IMR-90 (cell line): Measurements from ENCODE around the gene NR1H4. TPM values are rescaled to one million over a fixed set of nuclear protein-coding genes. Genes with fewer than 3 reads are reported as not detected.

Source experiments
- ATAC-seq: fragments of 200-7000 bp; cut with Tn5 transposase; 2 replicates; pipeline ENCODE4 v1.9.1; 2020; ENCODE audit warnings: low read depth, mild to moderate bottlenecking, moderate library complexity
- BruUV-seq: library from RNA; stranded (reverse); fragments of 400-500 nt; replicated peaks from 2 replicates; lab custom pipeline; 2021; lab: Mats Ljungman, UMichigan
- CTCF ChIA-PET: fragments of 300-600 bp; formaldehyde crosslinking; extraction: SDS; loops from one replicate; lab custom pipeline; 2021; ENCODE audit warnings: antibody characterized with exemption; lab: Yijun Ruan, JAX
- POLR2A ChIA-PET: fragments of 300-600 bp; sonication (Branson Sonifier 250); formaldehyde crosslinking; loops from one replicate; lab custom pipeline; 2022; ENCODE audit warnings: antibody characterized with exemption; ENCODE audit not compliant: unreplicated experiment; lab: Charles Lee
- DNase-seq: peaks from one replicate; pipeline ENCODE4 v3.0.0; 2013
- H2AFZ ChIP-seq: replicated peaks from 2 replicates; pipeline ENCODE3; 2013; ENCODE audit warnings: low read length, mild to moderate bottlenecking; ENCODE audit not compliant: poor library complexity
- H2AK5ac ChIP-seq: 2 replicates; pipeline ENCODE4 v1.6.1; 2013; ENCODE audit warnings: low read depth, low read length, inconsistent platforms
- H2AK9ac ChIP-seq: replicated peaks from 2 replicates; pipeline ENCODE3; 2013; ENCODE audit warnings: mild to moderate bottlenecking, low read depth, low read length, moderate library complexity; ENCODE audit not compliant: poor library complexity
- H2BK120ac ChIP-seq: 2 replicates; pipeline ENCODE4 v1.6.1; 2013; ENCODE audit warnings: low read depth, low read length, inconsistent platforms
- H2BK15ac ChIP-seq: 3 replicates; pipeline ENCODE4 v1.6.1; 2013; ENCODE audit warnings: low read depth, low read length, inconsistent platforms
- H2BK20ac ChIP-seq: 2 replicates; pipeline ENCODE4 v1.6.1; 2013; ENCODE audit warnings: low read depth, mild to moderate bottlenecking, inconsistent platforms, low read length, moderate library complexity
- H2BK5ac ChIP-seq: 2 replicates; pipeline ENCODE4 v1.6.1; 2013; ENCODE audit warnings: mild to moderate bottlenecking, low read depth, low read length, inconsistent platforms; ENCODE audit not compliant: poor library complexity, severe bottlenecking
- H3K14ac ChIP-seq: replicated peaks from 2 replicates; pipeline ENCODE4 v1.6.1; 2013; ENCODE audit warnings: low read depth, low read length, inconsistent platforms
- H3K18ac ChIP-seq: 2 replicates; pipeline ENCODE4 v1.6.1; 2013; ENCODE audit warnings: low read depth, low read length, control low read depth
- H3K23ac ChIP-seq: 2 replicates; pipeline ENCODE4 v1.6.1; 2013; ENCODE audit warnings: low read depth, low read length, inconsistent platforms
- H3K27ac ChIP-seq: 2 replicates; pipeline ENCODE4 v1.5.1; 2013; ENCODE audit warnings: mild to moderate bottlenecking, control low read depth, low read length; ENCODE audit not compliant: insufficient read depth
- H3K27me3 ChIP-seq: 2 replicates; pipeline ENCODE4 v1.6.1; 2013; ENCODE audit warnings: low read length; ENCODE audit not compliant: control insufficient read depth, insufficient read depth
- H3K36me3 ChIP-seq: 2 replicates; pipeline ENCODE4 v1.6.1; 2013; ENCODE audit warnings: low read length, mixed read lengths; ENCODE audit not compliant: control insufficient read depth, insufficient read depth
- H3K4ac ChIP-seq: 2 replicates; pipeline ENCODE4 v1.6.1; 2013; ENCODE audit warnings: low read depth, low read length, inconsistent platforms
- H3K4me1 ChIP-seq: 2 replicates; pipeline ENCODE4 v1.6.1; 2013; ENCODE audit warnings: low read length, mixed read lengths; ENCODE audit not compliant: control insufficient read depth, insufficient read depth
- H3K4me2 ChIP-seq: 2 replicates; pipeline ENCODE4 v1.6.1; 2013; ENCODE audit warnings: low read depth, mild to moderate bottlenecking, control low read depth, low read length, moderate library complexity
- H3K4me3 ChIP-seq: 2 replicates; pipeline ENCODE4 v1.5.1; 2013; ENCODE audit warnings: low read depth, mild to moderate bottlenecking, control low read depth, low read length, moderate library complexity; ENCODE audit not compliant: insufficient read depth
- H3K56ac ChIP-seq: 2 replicates; pipeline ENCODE4 v1.6.1; 2013; ENCODE audit warnings: low read length, inconsistent platforms; ENCODE audit not compliant: insufficient read depth; ENCODE audit errors: extremely low read depth
- H3K79me1 ChIP-seq, 2 experiments: 2 replicates each; pipeline ENCODE4 v1.6.1; 2013; ENCODE audit warnings: low read length in 2 of 2, inconsistent platforms in 1 of 2, low read depth in 1 of 2
- H3K9ac ChIP-seq: 2 replicates; pipeline ENCODE4 v1.6.1; 2013; ENCODE audit warnings: low read depth, low read length, control low read depth
- H3K9me1 ChIP-seq: 2 replicates; pipeline ENCODE4 v1.6.1; 2013; ENCODE audit warnings: low read length, inconsistent platforms; ENCODE audit not compliant: insufficient read depth
- H3K9me3 ChIP-seq: 2 replicates; pipeline ENCODE4 v1.6.1; 2013; ENCODE audit warnings: low read length; ENCODE audit not compliant: control insufficient read depth, insufficient read depth
- H4K20me1 ChIP-seq: 2 replicates; pipeline ENCODE4 v1.6.1; 2013; ENCODE audit warnings: low read length, inconsistent platforms; ENCODE audit not compliant: insufficient read depth
- H4K5ac ChIP-seq: 2 replicates; pipeline ENCODE4 v1.6.1; 2013; ENCODE audit warnings: mild to moderate bottlenecking, low read depth, low read length, control low read depth
- H4K8ac ChIP-seq, 2 experiments: 2 replicates each; pipeline ENCODE4 v1.6.1; 2013; ENCODE audit warnings: low read depth in 2 of 2, low read length in 2 of 2, control low read depth in 1 of 2, inconsistent platforms in 1 of 2
- H4K91ac ChIP-seq: 2 replicates; pipeline ENCODE4 v1.6.1; 2013; ENCODE audit warnings: low read depth, low read length, inconsistent platforms; ENCODE audit not compliant: insufficient read depth
- CEBPB ChIP-seq: IDR thresholded peaks from 2 replicates; pipeline ENCODE4 v1.6.1; 2012; ENCODE audit warnings: low read depth, low read length, improper control_type of control experiment
- ELK1 ChIP-seq: fragments of 150-350 bp; IDR thresholded peaks from 2 replicates; pipeline ENCODE4 v1.6.1; 2016; ENCODE audit warnings: low read depth, mild to moderate bottlenecking, low read length, moderate library complexity, borderline replicate concordance
- POLR2A ChIP-seq: IDR thresholded peaks from 2 replicates; pipeline ENCODE4 v1.6.1; 2012; ENCODE audit warnings: mild to moderate bottlenecking, low read depth, low read length
- SMC3 ChIP-seq: fragments of 150-350 bp; IDR thresholded peaks from 2 replicates; pipeline ENCODE4 v1.6.1; 2016; ENCODE audit warnings: low read depth, mild to moderate bottlenecking, antibody characterized with exemption, low read length, moderate library complexity
- WGBS, 2 experiments: methylation state at CpG; one replicate each; pipeline versions ENCODE4 v1.1.5 to v1.1.7; 2013; ENCODE audit warnings: missing lambda C conversion rate in 2 of 2; ENCODE audit not compliant: insufficient read length in 1 of 2; ENCODE audit errors: extremely low coverage in 2 of 2; 5-methylcytosine and 5-hydroxymethylcytosine counted together
- dilution Hi-C: fragments of 300-500 bp; cut with HindIII; formaldehyde crosslinking; loops from one replicate; pipeline ENCODE4 v1.14.3; 2018; ENCODE audit warnings: low sequenced_read_pairs; ENCODE audit not compliant: unreplicated experiment
- in situ Hi-C: fragments of 300-500 bp; cut with MboI; formaldehyde crosslinking; loops from 3 replicates; pipeline ENCODE4 v1.14.3; 2019; ENCODE audit warnings: low sequenced_read_pairs, inconsistent platforms, mixed read lengths
- intact Hi-C: fragments of 100-400 bp; cut with micrococcal nuclease; formaldehyde crosslinking; loops from 2 replicates; pipeline ENCODE4 v1.10.0; 2022
- polyA plus RNA-seq, 3 experiments: library from polyadenylated mRNA; depleted of rRNA; stranded (reverse); fragments of >200 nt; gene quantifications; 2 replicates each; pipeline ENCODE4 v1.2.3, GENCODE V29; 2012; ENCODE audit warnings: low replicate concordance in 1 of 3
- total RNA-seq: library from RNA; depleted of rRNA; stranded (reverse); fragments of >200 nt; gene quantifications from 2 replicates; pipeline ENCODE4 v1.2.3, GENCODE V29; 2012
- TF ChIP-seq, protein P1 (sequence below): conservative IDR thresholded peaks from 2 replicates; pipeline ENCODE4 v1.5.1; 2012; ENCODE audit warnings: mild to moderate bottlenecking, low read depth, low read length, improper control_type of control experiment
- TF ChIP-seq, protein P2 (sequence below): fragments of 150-350 bp; IDR thresholded peaks from 2 replicates; pipeline ENCODE4 v1.6.1; 2017; ENCODE audit warnings: mild to moderate bottlenecking, antibody characterized with exemption, low read length, low read depth

The NR1H4 gene
- total and polyA plus RNA-seq, 2 of the 4 experiments (the other 2 are of a cell fraction): not detected

DNA sequence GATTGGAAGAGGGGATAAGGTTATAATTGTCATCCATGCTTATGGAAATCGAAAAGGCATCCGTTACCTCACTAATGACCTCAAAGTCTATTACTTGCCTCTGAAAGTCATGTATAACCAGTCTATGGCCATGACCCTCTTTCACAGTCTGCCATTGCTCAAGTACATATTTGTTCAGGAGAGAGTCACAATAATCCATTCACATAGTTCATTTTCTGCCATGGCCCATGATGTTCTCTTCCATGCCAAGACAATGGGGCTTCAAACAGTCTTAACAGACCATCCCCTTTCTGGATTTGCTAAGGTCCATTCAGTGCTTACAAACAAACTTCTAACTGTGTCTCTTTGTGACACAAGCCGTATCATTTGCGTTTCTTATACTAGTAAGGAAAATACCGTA lies 105.3 kb downstream of the NR1H4 start:
- Histone ChIP-seq H3K79me1 (peaks cover 40 to 41% of the 10 kb centered on the region in 2 experiments), H2BK15ac (no peak overlapping the region), H3K9me1 (no peaks in the 10 kb centered on the region), H3K14ac (no peak overlapping the region), H4K8ac (no peak overlapping the region), H3K23ac (no peak overlapping the region), H3K9me3 (peaks cover 5% of the 10 kb centered on the region), H3K27me3 (no peaks in the 10 kb centered on the region), H3K4me2 (no peak overlapping the region), H2AK5ac (no peak overlapping the region), H4K5ac (no peak overlapping the region), H3K4me3 (no peak overlapping the region), H3K4ac (no peak overlapping the region), H3K4me1 (peaks cover 2% of the 10 kb centered on the region; the same call in 1 of the 2 replicates), H4K20me1 (peaks cover 2% of the 10 kb centered on the region; the same call in 1 of the 2 replicates), H4K91ac (no peak overlapping the region), H3K56ac (no peak overlapping the region), H3K18ac (no peak overlapping the region), H3K27ac (no peak overlapping the region), H2BK5ac (no peak overlapping the region), H2AFZ (no peak overlapping the region), H2BK20ac (no peak overlapping the region), H3K36me3 (no peaks in the 10 kb centered on the region), H2AK9ac (no peak overlapping the region), H3K9ac (no peak overlapping the region), H2BK120ac (no peak overlapping the region)
- 93% methylated on average over 3 of the region's 5 CpGs; no CpG with 5 or more reads in 1 of the 2 experiments for WGBS, 2 experiments
- intact Hi-C loops (no loop called here), dilution Hi-C loops (no loop called here), in situ Hi-C loops (no loop called here)
- ATAC-seq (no peak), DNase-seq (no peak)
- TF ChIP-seq ELK1 (no peak), POLR2A (no peak), CEBPB (no peak), SMC3 (no peak)
- TF ChIP-seq, protein P1, sequence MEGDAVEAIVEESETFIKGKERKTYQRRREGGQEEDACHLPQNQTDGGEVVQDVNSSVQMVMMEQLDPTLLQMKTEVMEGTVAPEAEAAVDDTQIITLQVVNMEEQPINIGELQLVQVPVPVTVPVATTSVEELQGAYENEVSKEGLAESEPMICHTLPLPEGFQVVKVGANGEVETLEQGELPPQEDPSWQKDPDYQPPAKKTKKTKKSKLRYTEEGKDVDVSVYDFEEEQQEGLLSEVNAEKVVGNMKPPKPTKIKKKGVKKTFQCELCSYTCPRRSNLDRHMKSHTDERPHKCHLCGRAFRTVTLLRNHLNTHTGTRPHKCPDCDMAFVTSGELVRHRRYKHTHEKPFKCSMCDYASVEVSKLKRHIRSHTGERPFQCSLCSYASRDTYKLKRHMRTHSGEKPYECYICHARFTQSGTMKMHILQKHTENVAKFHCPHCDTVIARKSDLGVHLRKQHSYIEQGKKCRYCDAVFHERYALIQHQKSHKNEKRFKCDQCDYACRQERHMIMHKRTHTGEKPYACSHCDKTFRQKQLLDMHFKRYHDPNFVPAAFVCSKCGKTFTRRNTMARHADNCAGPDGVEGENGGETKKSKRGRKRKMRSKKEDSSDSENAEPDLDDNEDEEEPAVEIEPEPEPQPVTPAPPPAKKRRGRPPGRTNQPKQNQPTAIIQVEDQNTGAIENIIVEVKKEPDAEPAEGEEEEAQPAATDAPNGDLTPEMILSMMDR: no peak
- TF ChIP-seq, protein P2, sequence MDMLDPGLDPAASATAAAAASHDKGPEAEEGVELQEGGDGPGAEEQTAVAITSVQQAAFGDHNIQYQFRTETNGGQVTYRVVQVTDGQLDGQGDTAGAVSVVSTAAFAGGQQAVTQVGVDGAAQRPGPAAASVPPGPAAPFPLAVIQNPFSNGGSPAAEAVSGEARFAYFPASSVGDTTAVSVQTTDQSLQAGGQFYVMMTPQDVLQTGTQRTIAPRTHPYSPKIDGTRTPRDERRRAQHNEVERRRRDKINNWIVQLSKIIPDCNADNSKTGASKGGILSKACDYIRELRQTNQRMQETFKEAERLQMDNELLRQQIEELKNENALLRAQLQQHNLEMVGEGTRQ: no peak
- ChIA-PET CTCF (no interaction called here), POLR2A (no interaction called here)
- no TSS peak for BruUV-seq
